Measurements from ENCODE around the gene JAM3. TPM values are rescaled to one million over a fixed set of nuclear protein-coding genes. Genes with fewer than 3 reads are reported as not detected.

JAM3 gene
- total RNA-seq, 8 experiments from 2014 or later = 34.1 to 141 (median 58.4) TPM

DNA sequence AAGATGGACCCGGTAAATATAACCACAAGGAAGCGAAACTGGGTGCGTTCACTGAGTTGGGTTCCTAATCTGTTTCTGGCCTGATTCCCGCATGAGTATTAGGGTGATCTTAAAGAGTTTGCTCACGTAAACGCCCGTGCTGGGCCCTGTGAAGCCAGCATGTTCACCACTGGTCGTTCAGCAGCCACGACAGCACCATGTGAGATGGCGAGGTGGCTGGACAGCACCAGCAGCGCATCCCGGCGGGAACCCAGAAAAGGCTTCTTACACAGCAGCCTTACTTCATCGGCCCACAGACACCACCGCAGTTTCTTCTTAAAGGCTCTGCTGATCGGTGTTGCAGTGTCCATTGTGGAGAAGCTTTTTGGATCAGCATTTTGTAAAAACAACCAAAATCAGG is 80.5 kb downstream of the JAM3 start:
- in situ Hi-C loops (cut with MboI; ENCODE audit: low pct_unique_long_range_greater_than_20kb in 2 of 9, low sequenced_read_pairs in 9 of 9, unreplicated experiment in 9 of 9) = loop anchor here in 3 of 9 experiments (10.0 to 25.0 kb wide), 3 partner anchors 95 to 225 kb away; no protein-coding TSS in a partner anchor
- no peak overlapping the region for H3K27ac ChIP-seq
- ATAC-seq (replicated peaks in 6 of 8) = no peak
- no peak overlapping the region for H3K4me3 ChIP-seq
- no peaks in the 10 kb centered on the region for H3K4me1 ChIP-seq (replicated peaks in 1 of 2)
- 83 to 100% (median 94%) methylated on average over 1 to 12 of the region's 16 CpGs for WGBS, 10 experiments

GRCh38 chr11:134150195-134150903 is 81.5 kb downstream of the JAM3 start:
- 81 to 100% (median 93%) methylated on average over 2 to 9 of the region's 12 CpGs; no CpG with 5 or more reads in 1 of the 10 experiments for WGBS, 10 experiments
- in situ Hi-C loops (cut with MboI; ENCODE audit: low pct_unique_long_range_greater_than_20kb in 2 of 9, low sequenced_read_pairs in 9 of 9, unreplicated experiment in 9 of 9) = no loop called here
- Histone ChIP-seq H3K4me3 (no peak overlapping the region), H3K27ac (no peak overlapping the region), H3K4me1 (replicated peaks in 1 of 2) (no peaks in the 10 kb centered on the region)
- peak in 1 of 8 experiments; percentile 35 for ATAC-seq (replicated peaks in 6 of 8)

- in situ Hi-C loops (cut with MboI; ENCODE audit: low pct_unique_long_range_greater_than_20kb in 2 of 9, low sequenced_read_pairs in 9 of 9, unreplicated experiment in 9 of 9) = no loop called here
- Histone ChIP-seq H3K4me1 (replicated peaks in 1 of 2) (no peaks in the 10 kb centered on the region), H3K27ac (no peak overlapping the region), H3K4me3 (no peak overlapping the region)
- WGBS, 10 experiments = 94 to 100% (median 96%) methylated on average over 3 to 8 of the region's 10 CpGs; no CpG with 5 or more reads in 2 of the 10 experiments
- ATAC-seq (replicated peaks in 6 of 8) = no peak
Observed at GRCh38 chr11:134151083-134151747, 82.3 kb downstream of the JAM3 start.

DNA sequence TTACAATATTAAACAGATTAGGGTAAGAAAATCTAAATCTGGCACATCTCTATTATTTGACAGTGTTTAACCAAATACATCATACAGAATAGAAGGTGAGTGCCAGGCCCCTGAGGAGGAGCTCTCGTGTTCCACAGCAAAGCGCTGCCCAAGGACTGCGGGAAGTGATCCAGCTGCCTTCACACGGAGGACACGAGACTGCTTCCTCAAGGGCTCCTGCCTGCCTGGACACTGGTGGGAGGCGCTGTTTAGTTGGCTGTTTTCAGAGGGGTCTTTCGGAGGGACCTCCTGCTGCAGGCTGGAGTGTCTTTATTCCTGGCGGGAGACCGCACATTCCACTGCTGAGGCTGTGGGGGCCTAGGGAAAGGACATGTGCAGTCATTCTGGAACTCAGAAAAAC is 83.8 kb downstream of the JAM3 start:
- WGBS, 10 experiments = 82 to 100% (median 90%) methylated on average over 1 to 7 of the region's 9 CpGs; no CpG with 5 or more reads in 3 of the 10 experiments
- peak in 1 of 8 experiments; percentile 27 for ATAC-seq (replicated peaks in 6 of 8)
- H3K27ac ChIP-seq = no peak overlapping the region
- H3K4me3 ChIP-seq = no peak overlapping the region
- no peaks in the 10 kb centered on the region for H3K4me1 ChIP-seq (replicated peaks in 1 of 2)
- in situ Hi-C loops (cut with MboI; ENCODE audit: low pct_unique_long_range_greater_than_20kb in 2 of 9, low sequenced_read_pairs in 9 of 9, unreplicated experiment in 9 of 9) = no loop called here

GRCh38 chr11:134153147-134153905 is 84.5 kb downstream of the JAM3 start:
- Histone ChIP-seq H3K4me1 (replicated peaks in 1 of 2) (no peaks in the 10 kb centered on the region), H3K4me3 (no peak overlapping the region), H3K27ac (no peak overlapping the region)
- in situ Hi-C loops (cut with MboI; ENCODE audit: low pct_unique_long_range_greater_than_20kb in 2 of 9, low sequenced_read_pairs in 9 of 9, unreplicated experiment in 9 of 9) = no loop called here
- peak in 4 of 8 experiments; percentile 9 to 24 (median 16) for ATAC-seq (replicated peaks in 6 of 8)
- WGBS, 10 experiments = 77 to 100% (median 90%) methylated on average over 1 to 10 of the region's 30 CpGs; no CpG with 5 or more reads in 3 of the 10 experiments

- in situ Hi-C loops (cut with MboI; ENCODE audit: low pct_unique_long_range_greater_than_20kb in 2 of 9, low sequenced_read_pairs in 9 of 9, unreplicated experiment in 9 of 9) = no loop called here
- Histone ChIP-seq H3K4me1 (replicated peaks in 1 of 2) (no peaks in the 10 kb centered on the region), H3K4me3 (no peak overlapping the region), H3K27ac (no peak overlapping the region)
- WGBS, 10 experiments = 78 to 100% (median 96%) methylated on average over 1 to 4 of the region's 11 CpGs; no CpG with 5 or more reads in 5 of the 10 experiments
- peak in 2 of 8 experiments; percentile 26 to 34 for ATAC-seq (replicated peaks in 6 of 8)
Observed at GRCh38 chr11:134154441-134154840, 85.6 kb downstream of the JAM3 start.

DNA sequence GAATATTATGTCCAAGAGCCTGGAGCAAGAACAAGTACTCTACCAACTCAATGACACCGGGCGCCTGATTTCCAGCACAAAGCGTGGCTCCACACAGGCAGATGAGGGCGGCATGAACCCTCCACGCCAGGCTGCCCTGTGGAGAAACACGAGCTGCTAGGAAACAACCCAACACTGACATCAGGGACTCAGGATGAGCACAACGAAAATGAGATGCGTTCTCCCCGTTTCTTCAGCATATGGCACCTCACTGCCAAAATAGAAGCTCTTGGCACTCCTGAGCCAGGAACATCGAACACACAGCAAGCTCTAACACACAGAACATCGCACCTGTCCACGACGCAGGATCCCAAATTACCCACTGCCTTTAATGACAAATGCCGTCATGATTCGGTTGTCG is 86.6 kb downstream of the JAM3 start:
- Histone ChIP-seq H3K4me3 (no peak overlapping the region), H3K27ac (no peak overlapping the region), H3K4me1 (replicated peaks in 1 of 2) (no peaks in the 10 kb centered on the region)
- in situ Hi-C loops (cut with MboI; ENCODE audit: low pct_unique_long_range_greater_than_20kb in 2 of 9, low sequenced_read_pairs in 9 of 9, unreplicated experiment in 9 of 9) = no loop called here
- 60 to 100% (median 93%) methylated on average over 1 to 15 of the region's 16 CpGs; no CpG with 5 or more reads in 3 of the 10 experiments for WGBS, 10 experiments
- ATAC-seq (replicated peaks in 6 of 8) = no peak

- Histone ChIP-seq H3K4me3 (no peak overlapping the region), H3K4me1 (replicated peaks in 1 of 2) (no peaks in the 10 kb centered on the region), H3K27ac (no peak overlapping the region)
- 80 to 100% (median 92%) methylated on average over 1 to 17 of the region's 28 CpGs; no CpG with 5 or more reads in 2 of the 10 experiments for WGBS, 10 experiments
- in situ Hi-C loops (cut with MboI; ENCODE audit: low pct_unique_long_range_greater_than_20kb in 2 of 9, low sequenced_read_pairs in 9 of 9, unreplicated experiment in 9 of 9) = no loop called here
- ATAC-seq (replicated peaks in 6 of 8) = no peak
Observed at GRCh38 chr11:134155946-134156865, 87.3 kb downstream of the JAM3 start.

DNA sequence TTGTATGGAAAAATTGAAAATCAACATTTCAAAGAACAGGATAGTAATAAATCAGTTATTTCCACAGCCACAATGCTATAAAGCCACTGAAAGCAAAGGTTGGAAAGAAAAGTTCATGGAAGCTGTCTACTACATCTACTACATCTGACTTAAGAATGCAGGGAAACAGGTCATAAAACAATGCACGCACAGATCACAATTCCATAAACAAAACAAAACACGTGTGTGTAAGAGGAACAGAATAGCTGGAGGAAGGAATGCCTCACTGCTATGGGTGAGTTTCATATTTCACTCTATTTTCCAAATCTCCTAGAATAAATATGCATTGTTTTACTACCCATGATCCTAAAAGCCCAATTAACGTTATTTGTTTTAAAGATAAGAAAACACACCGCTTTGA is 88.6 kb downstream of the JAM3 start:
- no peak overlapping the region for H3K4me3 ChIP-seq
- in situ Hi-C loops (cut with MboI; ENCODE audit: low pct_unique_long_range_greater_than_20kb in 2 of 9, low sequenced_read_pairs in 9 of 9, unreplicated experiment in 9 of 9) = no loop called here
- no peaks in the 10 kb centered on the region for H3K4me1 ChIP-seq (replicated peaks in 1 of 2)
- peak in 1 of 8 experiments; percentile 62 for ATAC-seq (replicated peaks in 6 of 8)
- no peak overlapping the region for H3K27ac ChIP-seq
- WGBS, 10 experiments = 22 to 100% (median 84%) methylated on average over 2 to 4 of the region's 4 CpGs

- no peak overlapping the region for H3K4me3 ChIP-seq
- WGBS, 10 experiments = 80 to 100% (median 100%) methylated on average over 1 to 3 of the region's 9 CpGs; no CpG with 5 or more reads in 6 of the 10 experiments
- H3K4me1 ChIP-seq (replicated peaks in 1 of 2) = no peaks in the 10 kb centered on the region
- ATAC-seq (replicated peaks in 6 of 8) = peak in 1 of 8 experiments; percentile 16
- in situ Hi-C loops (cut with MboI; ENCODE audit: low pct_unique_long_range_greater_than_20kb in 2 of 9, low sequenced_read_pairs in 9 of 9, unreplicated experiment in 9 of 9) = no loop called here
- H3K27ac ChIP-seq = no peak overlapping the region
Observed at GRCh38 chr11:134158023-134158422, 89.2 kb downstream of the JAM3 start.

DNA sequence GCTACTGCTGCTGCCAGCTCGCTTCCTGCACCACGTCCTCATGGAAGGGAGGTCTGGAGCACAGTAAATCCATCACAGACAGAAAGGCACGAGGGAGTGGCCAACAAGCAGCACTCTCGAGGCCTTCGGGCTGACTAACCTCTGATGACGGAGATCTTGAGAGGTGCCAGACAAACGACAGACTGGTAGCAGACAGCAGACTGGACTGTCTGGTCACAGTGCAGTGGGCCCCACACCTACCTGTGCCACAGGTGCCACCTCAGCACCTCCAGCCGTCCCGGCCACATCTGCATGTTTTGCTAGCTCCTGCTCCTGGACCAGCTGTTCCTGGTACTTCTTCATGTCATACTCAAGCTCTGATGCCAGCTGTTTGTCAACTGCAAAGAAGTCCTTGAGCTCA is 90.8 kb downstream of the JAM3 start:
- WGBS, 10 experiments = 62 to 100% (median 100%) methylated on average over 1 to 5 of the region's 9 CpGs; no CpG with 5 or more reads in 5 of the 10 experiments
- in situ Hi-C loops (cut with MboI; ENCODE audit: low pct_unique_long_range_greater_than_20kb in 2 of 9, low sequenced_read_pairs in 9 of 9, unreplicated experiment in 9 of 9) = no loop called here
- no peak overlapping the region for H3K4me3 ChIP-seq
- H3K27ac ChIP-seq = no peak overlapping the region
- H3K4me1 ChIP-seq (replicated peaks in 1 of 2) = no peaks in the 10 kb centered on the region
- ATAC-seq (replicated peaks in 6 of 8) = no peak
